Measurements from ENCODE around the gene ACP7.
"Not testable (repeated sequence)": the region's sequence is repeated elsewhere in the genome, so short reads cannot be mapped to it uniquely, and the experiment has no call there.

The ACP7 gene

GRCh38 chr19:39110263-39110967, 26.2 kb downstream of the ACP7 start:
- DNase-seq (ENCODE audit: low spot score) = peak; percentile 64

- DNase-seq (ENCODE audit: low spot score) = no peak
These were observed 27.5 kb downstream of the ACP7 start for GRCh38 chr19:39111593-39112199.

GRCh38 chr19:39112338-39112890, 28.2 kb downstream of the ACP7 start:
- DNase-seq (ENCODE audit: low spot score) = no peak

- DNase-seq (ENCODE audit: low spot score) = no peak
These were observed 29.0 kb downstream of the ACP7 start for GRCh38 chr19:39113199-39113598.

- DNase-seq (ENCODE audit: low spot score) = no peak
These were observed 31.1 kb downstream of the ACP7 start for GRCh38 chr19:39115105-39115847.

- not testable (repeated sequence) for DNase-seq (ENCODE audit: low spot score)
These were observed 32.9 kb downstream of the ACP7 start for GRCh38 chr19:39117023-39117422.

- DNase-seq (ENCODE audit: low spot score) = no peak
These were observed 35.7 kb downstream of the ACP7 start for GRCh38 chr19:39119830-39120229.

GRCh38 chr19:39122934-39123731, 39.0 kb downstream of the ACP7 start:
- DNase-seq (ENCODE audit: low spot score) = no peak

GRCh38 chr19:39124136-39124764, 40.1 kb downstream of the ACP7 start:
- no peak for DNase-seq (ENCODE audit: low spot score)

- no peak for DNase-seq (ENCODE audit: low spot score)
These were observed 41.0 kb downstream of the ACP7 start for GRCh38 chr19:39125199-39125553.

- peak; percentile 97 for DNase-seq (ENCODE audit: low spot score)
These were observed 41.6 kb downstream of the ACP7 start, which contains the start of gene PAK4 for GRCh38 chr19:39125554-39126311. PAK4 (plus strand) TSS chr19:39125786; CDS start chr19:39169554, 43,768 bp downstream.

GRCh38 chr19:39126312-39127187, 42.4 kb downstream of the ACP7 start:
- DNase-seq (ENCODE audit: low spot score) = peak; percentile 84

GRCh38 chr19:39127812-39128515, 43.8 kb downstream of the ACP7 start:
- no peak for DNase-seq (ENCODE audit: low spot score)

GRCh38 chr19:39128516-39129079, 44.4 kb downstream of the ACP7 start:
- DNase-seq (ENCODE audit: low spot score) = no peak

- no peak for DNase-seq (ENCODE audit: low spot score)
These were observed 44.9 kb downstream of the ACP7 start for GRCh38 chr19:39129116-39129515.

- DNase-seq (ENCODE audit: low spot score) = no peak
These were observed 46.4 kb downstream of the ACP7 start for GRCh38 chr19:39130337-39131254.

- DNase-seq (ENCODE audit: low spot score) = no peak
These were observed 47.1 kb downstream of the ACP7 start for GRCh38 chr19:39131255-39131755.
